ENCODE data around the gene P2RX6.

- no peak for TF ChIP-seq SP1 (IDR thresholded peaks at IDR 0.05)
- TF ChIP-seq FOXM1 (IDR thresholded peaks at IDR 0.05; ENCODE audit: borderline replicate concordance): no peak
- TF ChIP-seq HDGF (IDR thresholded peaks at IDR 0.05; ENCODE audit: borderline replicate concordance): no peak
- no peak for TF ChIP-seq SUZ12 (IDR thresholded peaks at IDR 0.05)
- no peak for TF ChIP-seq BHLHE40 (IDR thresholded peaks at IDR 0.05; ENCODE audit: borderline replicate concordance)
- no peak for TF ChIP-seq ELF4 (IDR thresholded peaks at IDR 0.05)
- no peak for TF ChIP-seq TARDBP (IDR thresholded peaks at IDR 0.05)
- no peak for TF ChIP-seq ZNF384 (IDR thresholded peaks at IDR 0.05)
- no peak for TF ChIP-seq LEF1 (IDR thresholded peaks at IDR 0.05; ENCODE audit: borderline replicate concordance)
- no peak for TF ChIP-seq ARNT (IDR thresholded peaks at IDR 0.05)
- no peak for TF ChIP-seq FOXK2 (IDR thresholded peaks at IDR 0.05)
- TF ChIP-seq CTBP1 (IDR thresholded peaks at IDR 0.05; ENCODE audit: borderline replicate concordance): no peak
These were observed 52.3 kb downstream of the P2RX6 start for GRCh38 chr22:21067075-21067900.
